HEK293T (cell line): ENCODE results near the gene MTHFD1.

Experiments
- ARNT ChIP-seq: fragments of 450-650 bp; IDR thresholded peaks from 2 replicates; pipeline ENCODE4 v1.6.1; 2017; ENCODE audit warnings: mild to moderate bottlenecking
- ELF4 ChIP-seq: fragments of 450-650 bp; IDR thresholded peaks from 2 replicates; pipeline ENCODE4 v1.6.1; 2017; ENCODE audit warnings: antibody characterized with exemption
- FOXA1 ChIP-seq: fragments of 450-650 bp; IDR thresholded peaks from 2 replicates; pipeline ENCODE4 v1.6.1; 2016; ENCODE audit warnings: mild to moderate bottlenecking
- FOXK2 ChIP-seq: fragments of 450-650 bp; IDR thresholded peaks from 2 replicates; pipeline ENCODE4 v1.6.1; 2016; ENCODE audit warnings: mild to moderate bottlenecking
- FOXM1 ChIP-seq: fragments of 450-650 bp; IDR thresholded peaks from 2 replicates; pipeline ENCODE4 v1.6.1; 2017; ENCODE audit warnings: mild to moderate bottlenecking, borderline replicate concordance
- HDGF ChIP-seq: fragments of 450-650 bp; IDR thresholded peaks from 2 replicates; pipeline ENCODE4 v1.6.1; 2017; ENCODE audit warnings: antibody characterized with exemption, borderline replicate concordance
- SP1 ChIP-seq: fragments of 450-650 bp; IDR thresholded peaks from 2 replicates; pipeline ENCODE4 v1.6.1; 2017
- SUZ12 ChIP-seq: fragments of 450-650 bp; IDR thresholded peaks from 2 replicates; pipeline ENCODE4 v1.6.1; 2016; ENCODE audit warnings: mild to moderate bottlenecking
- TARDBP ChIP-seq: fragments of 450-650 bp; IDR thresholded peaks from 2 replicates; pipeline ENCODE4 v1.6.1; 2016
- ZNF384 ChIP-seq: fragments of 450-650 bp; IDR thresholded peaks from 2 replicates; pipeline ENCODE4 v1.6.1; 2016

DNA sequence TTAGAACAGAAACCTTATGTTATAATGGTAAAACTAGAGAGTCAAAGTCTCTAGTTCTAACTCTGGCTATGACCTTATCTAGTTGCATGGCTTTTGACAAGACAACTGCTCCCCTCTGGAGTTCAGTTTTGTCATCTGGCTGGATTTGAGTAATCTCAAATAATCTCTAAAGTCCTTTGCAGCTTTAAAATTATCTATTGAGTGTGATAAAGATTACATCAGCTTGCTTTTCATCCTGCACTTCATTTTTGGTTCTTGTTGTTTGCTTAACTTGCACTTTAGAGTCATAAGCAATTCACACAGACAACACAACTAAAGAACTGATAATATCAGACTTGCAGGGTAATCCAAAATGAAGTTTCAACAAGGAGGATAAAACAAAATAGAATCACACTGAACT lies 79.4 kb downstream of the MTHFD1 start:
- no peak for TF ChIP-seq FOXM1
- TF ChIP-seq FOXK2: no peak
- TF ChIP-seq ELF4: no peak
- no peak for TF ChIP-seq HDGF
- no peak for TF ChIP-seq ZNF384
- no peak for TF ChIP-seq ARNT
- TF ChIP-seq SP1: no peak
- no peak for TF ChIP-seq FOXA1
- TF ChIP-seq SUZ12: no peak
- no peak for TF ChIP-seq TARDBP
